HUES64 (cell line): ENCODE measurements around the gene ZNF618.

Source experiments
- H3K27ac ChIP-seq: 2 replicates; pipeline ENCODE4 v1.7.0; 2013; ENCODE audit warnings: low read depth, low read length, inconsistent platforms
- H3K27me3 ChIP-seq: 2 replicates; pipeline ENCODE4 v1.6.1; 2013; ENCODE audit warnings: mild to moderate bottlenecking, low read length; ENCODE audit not compliant: insufficient read depth
- H3K36me3 ChIP-seq: 2 replicates; pipeline ENCODE4 v1.6.1; 2013; ENCODE audit warnings: mild to moderate bottlenecking, low read length; ENCODE audit not compliant: insufficient read depth
- H3K4me1 ChIP-seq: 2 replicates; pipeline ENCODE4 v1.6.1; 2013; ENCODE audit warnings: mild to moderate bottlenecking, low read length, moderate library complexity; ENCODE audit not compliant: insufficient read depth
- H3K4me3 ChIP-seq: 2 replicates; pipeline ENCODE4 v1.5.1; 2013; ENCODE audit warnings: mild to moderate bottlenecking, low read length, moderate library complexity
- H3K9ac ChIP-seq: 2 replicates; pipeline ENCODE4 v1.6.1; 2013; ENCODE audit warnings: mild to moderate bottlenecking, low read depth, low read length
- H3K9me3 ChIP-seq: 2 replicates; pipeline ENCODE4 v1.6.1; 2013; ENCODE audit warnings: low read depth, low read length; ENCODE audit not compliant: insufficient read depth
- WGBS: fragments of 150-250, 120-280 bp; methylation state at CpG from one replicate; pipeline ENCODE4 v1.1.7; 2013; ENCODE audit warnings: missing lambda C conversion rate; 5-methylcytosine and 5-hydroxymethylcytosine counted together

Gene ZNF618

GRCh38 chr9:114003351-114003750, 127.2 kb downstream of the ZNF618 start:
- 97% methylated on average over 7 of the region's 7 CpGs for WGBS
- H3K27me3 ChIP-seq, result no peaks in the 10 kb centered on the region
- peaks cover 34% of the 10 kb centered on the region for H3K36me3 ChIP-seq
- H3K9ac ChIP-seq, result no peak overlapping the region
- no peaks in the 10 kb centered on the region for H3K4me1 ChIP-seq
- no peak overlapping the region for H3K4me3 ChIP-seq
- no peaks in the 10 kb centered on the region for H3K9me3 ChIP-seq
- no peak overlapping the region for H3K27ac ChIP-seq

GRCh38 chr9:114003758-114004157, 127.6 kb downstream of the ZNF618 start:
- Histone ChIP-seq H3K9ac (no peak overlapping the region), H3K27me3 (no peaks in the 10 kb centered on the region), H3K4me1 (no peaks in the 10 kb centered on the region), H3K36me3 (peaks cover 34% of the 10 kb centered on the region), H3K4me3 (no peak overlapping the region), H3K27ac (no peak overlapping the region), H3K9me3 (no peaks in the 10 kb centered on the region)
- 96% methylated on average over 5 of the region's 5 CpGs for WGBS

GRCh38 chr9:114004221-114004716, 128.2 kb downstream of the ZNF618 start:
- no peak overlapping the region for H3K9ac ChIP-seq
- peaks cover 34% of the 10 kb centered on the region for H3K36me3 ChIP-seq
- no peaks in the 10 kb centered on the region for H3K27me3 ChIP-seq
- H3K4me1 ChIP-seq, result no peaks in the 10 kb centered on the region
- H3K4me3 ChIP-seq, result no peak overlapping the region
- H3K27ac ChIP-seq, result no peak overlapping the region
- WGBS, result 94% methylated on average over 15 of the region's 15 CpGs
- H3K9me3 ChIP-seq, result no peaks in the 10 kb centered on the region

GRCh38 chr9:114005371-114006154, 129.5 kb downstream of the ZNF618 start:
- no peak overlapping the region for H3K4me3 ChIP-seq
- no peak overlapping the region for H3K9ac ChIP-seq
- no peak overlapping the region for H3K27ac ChIP-seq
- 94% methylated on average over 9 of the region's 9 CpGs for WGBS
- no peaks in the 10 kb centered on the region for H3K27me3 ChIP-seq
- peaks cover 32% of the 10 kb centered on the region for H3K36me3 ChIP-seq
- no peaks in the 10 kb centered on the region for H3K9me3 ChIP-seq
- no peaks in the 10 kb centered on the region for H3K4me1 ChIP-seq

DNA sequence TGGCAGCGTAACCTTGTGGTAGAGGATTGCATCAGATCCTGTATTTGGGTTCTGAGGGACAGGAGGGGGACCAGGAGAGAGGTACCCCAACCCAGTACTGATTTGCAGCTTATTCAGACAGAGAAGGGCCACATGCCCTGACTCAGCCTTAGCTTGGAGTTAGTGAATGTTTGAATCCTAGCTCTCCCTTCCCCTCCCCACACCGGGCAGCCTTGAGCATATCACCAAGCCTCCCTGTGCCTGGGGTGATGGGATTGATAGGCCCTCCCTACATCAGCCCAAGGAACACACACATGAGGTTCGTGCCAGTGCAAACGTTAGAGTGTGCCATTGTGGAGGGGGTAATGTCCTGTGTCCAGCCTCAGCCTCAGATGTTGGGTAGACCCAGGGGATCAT, 130.0 kb downstream of the ZNF618 start:
- H3K9ac ChIP-seq, result no peak overlapping the region
- H3K4me3 ChIP-seq, result no peak overlapping the region
- 100% methylated on average over 2 of the region's 4 CpGs for WGBS
- peaks cover under 1% of the 10 kb centered on the region; the same call in 1 of the 2 replicates for H3K4me1 ChIP-seq
- H3K9me3 ChIP-seq, result no peaks in the 10 kb centered on the region
- H3K27me3 ChIP-seq, result no peaks in the 10 kb centered on the region
- no peak overlapping the region for H3K27ac ChIP-seq
- H3K36me3 ChIP-seq, result peaks cover 36% of the 10 kb centered on the region

DNA sequence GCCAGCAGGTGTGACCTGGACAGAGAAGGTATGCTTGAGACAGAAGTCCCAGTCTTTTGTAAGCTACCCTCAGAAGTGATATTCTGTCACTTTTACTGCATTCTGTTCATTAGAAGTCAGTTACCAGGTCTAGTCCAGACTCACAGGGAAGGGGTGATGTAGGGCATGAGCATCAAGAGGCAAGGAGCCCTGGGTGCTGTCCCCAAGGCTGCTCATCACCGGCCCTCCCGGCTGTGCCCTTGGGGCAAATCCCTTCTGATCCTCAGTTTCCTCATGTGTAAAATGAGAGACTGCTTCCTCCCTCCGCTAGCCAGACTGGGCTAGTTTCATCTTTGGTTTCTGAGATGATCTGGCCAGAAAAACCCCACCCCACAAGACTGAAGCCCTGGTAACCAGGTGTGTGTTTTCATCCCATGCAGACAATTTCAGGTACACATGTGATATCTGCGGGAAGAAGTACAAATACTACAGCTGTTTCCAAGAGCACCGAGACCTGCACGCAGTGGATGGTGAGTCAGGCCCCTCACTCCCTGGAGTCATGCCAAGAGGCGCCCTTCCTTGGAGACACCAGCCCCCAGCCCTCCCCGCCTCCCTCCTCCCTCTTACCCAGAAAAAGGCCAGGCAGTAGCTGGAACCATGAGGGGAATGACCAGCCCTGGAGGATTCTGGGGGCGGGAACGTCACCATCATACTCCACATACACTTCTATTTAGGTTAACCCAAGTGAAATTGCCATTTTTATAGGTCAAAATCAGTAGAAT, 131.0 kb downstream of the ZNF618 start:
- Histone ChIP-seq H3K36me3 (peaks cover 44% of the 10 kb centered on the region), H3K9me3 (no peaks in the 10 kb centered on the region), H3K27me3 (no peaks in the 10 kb centered on the region), H3K27ac (no peak overlapping the region), H3K9ac (no peak overlapping the region), H3K4me3 (no peak overlapping the region), H3K4me1 (peaks cover 6% of the 10 kb centered on the region; the same call in 1 of the 2 replicates)
- WGBS, result 88% methylated on average over 10 of the region's 10 CpGs

DNA sequence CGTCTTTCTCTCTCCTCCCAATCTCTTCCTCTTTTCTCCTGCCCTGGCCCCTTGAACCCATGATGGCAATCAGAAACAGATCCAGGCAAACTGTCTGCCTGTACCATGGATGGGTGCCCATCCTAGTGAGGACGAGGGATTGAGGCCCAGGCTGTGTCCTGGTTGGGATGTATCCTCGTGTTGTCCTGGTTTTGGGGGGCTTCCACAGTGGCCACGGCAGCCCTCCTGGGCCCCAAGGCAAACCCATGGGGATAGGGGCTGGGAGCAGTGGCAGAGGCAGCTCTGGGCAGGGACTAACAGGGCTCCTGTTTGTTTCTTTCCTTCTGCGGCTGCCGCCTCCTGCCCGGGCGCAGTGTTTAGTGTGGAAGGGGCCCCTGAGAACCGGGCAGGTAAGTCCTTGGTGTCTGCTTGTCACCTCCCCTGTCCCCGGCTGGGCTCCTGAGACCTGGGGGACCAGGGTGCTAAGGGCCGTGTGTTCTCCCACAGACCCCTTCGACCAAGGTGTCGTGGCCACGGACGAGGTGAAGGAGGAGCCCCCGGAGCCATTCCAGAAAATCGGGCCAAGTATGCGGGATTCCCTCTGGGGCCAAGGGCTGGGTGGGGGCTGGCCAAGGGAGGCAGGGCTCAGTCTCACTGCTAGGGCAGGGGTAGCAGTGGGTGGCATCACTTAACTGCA, 132.0 kb downstream of the ZNF618 start:
- 95% methylated on average over 18 of the region's 18 CpGs for WGBS
- no peak overlapping the region for H3K27ac ChIP-seq
- H3K9ac ChIP-seq, result no peak overlapping the region
- H3K27me3 ChIP-seq, result no peaks in the 10 kb centered on the region
- H3K36me3 ChIP-seq, result peaks cover 43% of the 10 kb centered on the region
- no peaks in the 10 kb centered on the region for H3K9me3 ChIP-seq
- no peak overlapping the region for H3K4me3 ChIP-seq
- peaks cover 6% of the 10 kb centered on the region; the same call in 1 of the 2 replicates for H3K4me1 ChIP-seq

DNA sequence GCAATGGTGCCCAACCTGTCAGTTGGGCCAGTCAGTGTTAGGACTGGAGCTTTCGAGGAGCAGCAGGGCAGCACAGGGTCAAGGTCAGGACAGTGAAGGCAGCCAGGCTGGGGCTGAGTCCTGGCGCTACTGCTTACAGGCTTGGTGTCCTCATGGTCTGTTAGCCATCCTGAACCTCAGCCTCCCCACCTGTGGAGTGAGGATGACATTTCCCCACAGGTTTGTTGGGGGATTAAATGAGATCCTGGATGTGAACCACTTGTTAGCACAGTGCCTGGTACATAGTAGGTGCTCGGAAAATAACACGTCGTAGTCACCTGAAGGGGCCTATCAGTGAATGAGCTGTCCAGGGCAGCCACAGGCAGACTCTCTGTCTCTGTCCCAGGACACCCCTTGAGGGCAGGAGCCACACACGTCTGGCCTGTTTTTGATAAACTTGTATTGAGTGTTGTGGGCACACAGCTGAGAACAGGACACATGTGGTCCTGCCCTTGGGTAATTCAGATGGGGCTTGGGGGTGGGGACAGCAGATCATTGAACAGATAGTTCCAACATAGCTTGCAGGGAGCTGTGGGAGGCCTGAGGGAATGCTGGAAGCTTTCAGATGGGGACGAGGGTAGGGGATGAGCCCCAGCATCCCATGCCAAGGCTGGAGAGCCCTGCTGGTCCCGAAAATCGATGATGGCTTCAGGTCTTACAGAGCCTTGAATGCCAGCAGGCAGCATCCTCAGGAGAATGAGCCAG, 132.7 kb downstream of the ZNF618 start:
- Histone ChIP-seq H3K36me3 (peaks cover 37% of the 10 kb centered on the region), H3K9ac (no peak overlapping the region), H3K27me3 (no peaks in the 10 kb centered on the region), H3K4me3 (no peak overlapping the region), H3K4me1 (peaks cover 6% of the 10 kb centered on the region; the same call in 1 of the 2 replicates), H3K9me3 (no peaks in the 10 kb centered on the region), H3K27ac (no peak overlapping the region)
- WGBS, result 94% methylated on average over 9 of the region's 9 CpGs

DNA sequence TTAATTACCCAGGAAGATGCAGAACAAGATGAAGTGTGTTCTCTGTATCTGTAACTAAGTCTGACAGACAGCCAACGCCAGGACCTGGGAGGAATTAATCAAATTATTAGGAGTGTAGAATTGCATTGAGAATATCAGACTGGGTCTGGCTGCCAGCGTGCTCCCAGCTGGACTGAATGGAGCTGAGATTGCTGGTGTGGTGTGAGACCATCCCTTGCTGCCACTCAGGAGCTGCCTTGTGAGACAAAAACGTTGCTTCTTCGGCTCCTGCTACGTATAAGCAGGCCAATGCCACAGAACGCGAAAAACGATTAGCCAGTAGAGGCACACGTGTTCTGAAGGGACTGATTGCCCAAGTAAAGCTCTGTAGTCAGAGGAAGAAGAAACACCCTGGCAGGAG, 135.2 kb downstream of the ZNF618 start:
- peaks cover 6% of the 10 kb centered on the region; the same call in 1 of the 2 replicates for H3K4me1 ChIP-seq
- no peak overlapping the region for H3K27ac ChIP-seq
- peaks cover 35% of the 10 kb centered on the region for H3K36me3 ChIP-seq
- H3K4me3 ChIP-seq, result no peak overlapping the region
- H3K9ac ChIP-seq, result no peak overlapping the region; the same call in 1 of the 2 replicates
- no peaks in the 10 kb centered on the region for H3K9me3 ChIP-seq
- H3K27me3 ChIP-seq, result no peaks in the 10 kb centered on the region
- WGBS, result 84% methylated on average over 9 of the region's 9 CpGs

GRCh38 chr9:114012126-114012525, 136.0 kb downstream of the ZNF618 start:
- Histone ChIP-seq H3K4me1 (peaks cover 6% of the 10 kb centered on the region; the same call in 1 of the 2 replicates), H3K9ac (no peak overlapping the region), H3K9me3 (no peaks in the 10 kb centered on the region), H3K27me3 (no peaks in the 10 kb centered on the region), H3K27ac (no peak overlapping the region), H3K36me3 (peaks cover 42% of the 10 kb centered on the region), H3K4me3 (no peak overlapping the region)
- 96% methylated on average over 2 of the region's 2 CpGs for WGBS
